Kidney epithelial cell (primary cell): Measurements from ENCODE around the gene MLLT3. TPM values are rescaled to one million over a fixed set of nuclear protein-coding genes. Genes with fewer than 3 reads are reported as not detected.
A peak's percentile ranks its signal among the peaks of the same experiment; 100 is the strongest.

Experiments used
- DNase-seq: peaks from one replicate; pipeline ENCODE4 v3.0.0-alpha.2; 2010; ENCODE audit warnings: low read depth
- H3K27me3 ChIP-seq: 2 replicates; pipeline ENCODE4 v1.6.0; 2011; ENCODE audit warnings: low read length; ENCODE audit not compliant: control insufficient read depth, insufficient read depth
- H3K36me3 ChIP-seq: 2 replicates; pipeline ENCODE4 v1.5.1; 2011; ENCODE audit warnings: low read length; ENCODE audit not compliant: control insufficient read depth, insufficient read depth
- H3K4me3 ChIP-seq: 2 replicates; pipeline ENCODE4 v1.5.1; 2011; ENCODE audit warnings: low read depth, mild to moderate bottlenecking, control low read depth, low read length
- total RNA-seq: library from RNA; depleted of rRNA; stranded (reverse); fragments of >200 nt; gene quantifications from 2 replicates; pipeline ENCODE4 v1.2.3, GENCODE V29; 2015
- TF ChIP-seq, protein P1 (sequence below): IDR thresholded peaks from 2 replicates; pipeline ENCODE4 v1.5.1; 2011; ENCODE audit warnings: mild to moderate bottlenecking, moderate library complexity, low read length, control low read depth, inconsistent platforms; ENCODE audit not compliant: insufficient read depth, poor library complexity, severe bottlenecking

The MLLT3 gene
- total RNA-seq, 1 donor from 2014 or later: 16.2 TPM

DNA sequence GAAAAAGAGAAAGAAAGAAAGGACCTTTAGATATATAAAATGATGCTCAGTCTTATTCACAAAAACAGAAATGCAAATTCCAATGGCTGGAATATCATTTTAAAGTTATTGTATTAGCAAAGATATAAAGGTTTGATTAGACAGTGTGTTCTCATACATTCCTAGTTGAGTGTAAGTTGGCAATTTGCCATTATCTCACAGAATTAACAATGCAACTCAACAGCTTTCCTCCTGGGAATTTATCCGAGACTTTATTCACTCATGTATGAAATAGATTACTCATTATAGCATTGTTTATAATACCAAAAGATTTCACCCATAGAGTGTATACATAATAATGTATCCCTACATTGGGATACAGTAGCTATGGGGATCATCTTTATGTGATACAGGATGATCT, 27.1 kb upstream of the MLLT3 start:
- TF ChIP-seq, protein P1, sequence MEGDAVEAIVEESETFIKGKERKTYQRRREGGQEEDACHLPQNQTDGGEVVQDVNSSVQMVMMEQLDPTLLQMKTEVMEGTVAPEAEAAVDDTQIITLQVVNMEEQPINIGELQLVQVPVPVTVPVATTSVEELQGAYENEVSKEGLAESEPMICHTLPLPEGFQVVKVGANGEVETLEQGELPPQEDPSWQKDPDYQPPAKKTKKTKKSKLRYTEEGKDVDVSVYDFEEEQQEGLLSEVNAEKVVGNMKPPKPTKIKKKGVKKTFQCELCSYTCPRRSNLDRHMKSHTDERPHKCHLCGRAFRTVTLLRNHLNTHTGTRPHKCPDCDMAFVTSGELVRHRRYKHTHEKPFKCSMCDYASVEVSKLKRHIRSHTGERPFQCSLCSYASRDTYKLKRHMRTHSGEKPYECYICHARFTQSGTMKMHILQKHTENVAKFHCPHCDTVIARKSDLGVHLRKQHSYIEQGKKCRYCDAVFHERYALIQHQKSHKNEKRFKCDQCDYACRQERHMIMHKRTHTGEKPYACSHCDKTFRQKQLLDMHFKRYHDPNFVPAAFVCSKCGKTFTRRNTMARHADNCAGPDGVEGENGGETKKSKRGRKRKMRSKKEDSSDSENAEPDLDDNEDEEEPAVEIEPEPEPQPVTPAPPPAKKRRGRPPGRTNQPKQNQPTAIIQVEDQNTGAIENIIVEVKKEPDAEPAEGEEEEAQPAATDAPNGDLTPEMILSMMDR: no peak
- DNase-seq: no peak
- Histone ChIP-seq H3K27me3 (no peaks in the 10 kb centered on the region), H3K4me3 (no peak overlapping the region), H3K36me3 (no peaks in the 10 kb centered on the region)

DNA sequence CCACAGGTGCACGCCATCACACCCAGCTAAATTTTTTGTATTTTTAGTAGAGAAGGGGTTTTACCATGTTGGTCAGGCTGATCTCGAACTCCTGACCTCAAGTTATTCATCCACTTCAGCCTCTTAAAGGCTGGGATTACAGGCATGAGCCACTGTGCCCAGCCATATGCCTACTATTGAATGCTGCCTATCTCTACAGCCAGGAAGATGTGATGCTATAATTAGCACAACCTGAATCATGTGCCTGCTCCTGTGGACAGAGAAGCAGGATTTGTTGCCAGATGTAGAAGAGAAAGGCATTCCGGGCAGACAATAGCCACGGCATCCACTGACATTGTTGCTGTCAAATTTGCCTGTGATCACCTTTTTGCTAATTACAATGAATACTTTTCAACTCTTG, 24.4 kb upstream of the MLLT3 start:
- Histone ChIP-seq H3K27me3 (no peaks in the 10 kb centered on the region), H3K4me3 (no peak overlapping the region), H3K36me3 (no peaks in the 10 kb centered on the region)
- TF ChIP-seq, protein P1: no peak
- DNase-seq: no peak

GRCh38 chr9:20643660-20644059, 21.4 kb upstream of the MLLT3 start:
- Histone ChIP-seq H3K4me3 (no peak overlapping the region), H3K36me3 (no peaks in the 10 kb centered on the region), H3K27me3 (no peaks in the 10 kb centered on the region)
- TF ChIP-seq, protein P1: no peak
- no peak for DNase-seq

- Histone ChIP-seq H3K4me3 (no peak overlapping the region), H3K36me3 (no peaks in the 10 kb centered on the region), H3K27me3 (no peaks in the 10 kb centered on the region)
- no peak for DNase-seq
- TF ChIP-seq, protein P1: no peak
Measured at GRCh38 chr9:20642045-20642444, 19.7 kb upstream of the MLLT3 start.

GRCh38 chr9:20640331-20641187, 18.3 kb upstream of the MLLT3 start:
- Histone ChIP-seq H3K36me3 (no peaks in the 10 kb centered on the region), H3K27me3 (no peaks in the 10 kb centered on the region), H3K4me3 (no peak overlapping the region)
- TF ChIP-seq, protein P1: no peak
- DNase-seq: peak; percentile 72

- Histone ChIP-seq H3K36me3 (no peaks in the 10 kb centered on the region), H3K27me3 (no peaks in the 10 kb centered on the region), H3K4me3 (no peak overlapping the region)
- TF ChIP-seq, protein P1: no peak
- no peak for DNase-seq
Measured at GRCh38 chr9:20636888-20637440, 14.7 kb upstream of the MLLT3 start.
